Neural progenitor cell (in vitro differentiated cells): ENCODE measurements around the gene TUNAR. TPM values are rescaled to one million over a fixed set of nuclear protein-coding genes. Genes with fewer than 3 reads are reported as not detected.

ENCODE experiments used
- DNase-seq: peaks from one replicate; pipeline ENCODE4 v3.0.0-alpha.2; 2016; ENCODE audit warnings: low spot score
- H2AFZ ChIP-seq: fragments of 200-600 bp; sonication (generic); replicated peaks from 2 replicates; pipeline ENCODE4 v1.6.1; 2016; ENCODE audit warnings: antibody characterized with exemption
- H3F3A ChIP-seq: fragments of 200-600 bp; sonication (generic); 2 replicates; pipeline ENCODE4 v1.6.1; 2016; ENCODE audit warnings: antibody characterized with exemption, low read depth
- H3K27ac ChIP-seq: fragments of 200-600 bp; sonication (generic); 2 replicates; pipeline ENCODE4 v1.5.1; 2016; ENCODE audit warnings: mild to moderate bottlenecking
- H3K27me3 ChIP-seq: fragments of 200-600 bp; sonication (generic); 2 replicates; pipeline ENCODE4 v1.6.1; 2016; ENCODE audit warnings: mild to moderate bottlenecking, moderate library complexity
- H3K36me3 ChIP-seq: fragments of 200-600 bp; sonication (generic); 2 replicates; pipeline ENCODE4 v1.5.1; 2016
- H3K4me1 ChIP-seq: fragments of 200-600 bp; sonication (generic); 2 replicates; pipeline ENCODE4 v1.6.1; 2016; ENCODE audit warnings: mixed run types
- H3K4me2 ChIP-seq: fragments of 200-600 bp; sonication (generic); 2 replicates; pipeline ENCODE4 v1.6.1; 2016
- H3K4me3 ChIP-seq: fragments of 200-600 bp; sonication (generic); 2 replicates; pipeline ENCODE4 v1.5.1; 2016
- H3K79me2 ChIP-seq: fragments of 200-600 bp; sonication (generic); 2 replicates; pipeline ENCODE4 v1.6.1; 2016; ENCODE audit warnings: low read depth
- H3K9ac ChIP-seq: fragments of 200-600 bp; sonication (generic); 2 replicates; pipeline ENCODE4 v1.6.1; 2016
- H3K9me3 ChIP-seq: fragments of 200-600 bp; sonication (generic); 2 replicates; pipeline ENCODE4 v1.5.1; 2016; ENCODE audit warnings: low read depth
- H4K20me1 ChIP-seq: fragments of 200-600 bp; sonication (generic); 2 replicates; pipeline ENCODE4 v1.6.1; 2016; ENCODE audit warnings: low read depth
- H3K27ac Mint-ChIP-seq: 3 replicates; pipeline ENCODE4 v1.8.0; 2021; ENCODE audit warnings: mixed read lengths
- H3K27me3 Mint-ChIP-seq: 2 replicates; pipeline ENCODE4 v1.8.0; 2022; ENCODE audit warnings: low read depth, mild to moderate bottlenecking, inconsistent platforms, moderate library complexity, mixed read lengths; ENCODE audit not compliant: insufficient read depth
- H3K36me3 Mint-ChIP-seq: 3 replicates; pipeline ENCODE4 v1.8.0; 2021; ENCODE audit warnings: mixed read lengths
- H3K4me1 Mint-ChIP-seq: 3 replicates; pipeline ENCODE4 v1.8.0; 2021; ENCODE audit warnings: mixed read lengths
- H3K4me3 Mint-ChIP-seq: 3 replicates; pipeline ENCODE4 v1.8.0; 2021; ENCODE audit warnings: mild to moderate bottlenecking, moderate library complexity, mixed read lengths
- H3K9me3 Mint-ChIP-seq: 3 replicates; pipeline ENCODE4 v1.8.0; 2020; ENCODE audit warnings: mixed read lengths
- CTCF ChIP-seq: fragments of 200-600 bp; sonication (generic); IDR thresholded peaks from 2 replicates; pipeline ENCODE4 v1.5.1; 2017; ENCODE audit warnings: antibody characterized with exemption, mild to moderate bottlenecking
- EZH2 ChIP-seq: fragments of 200-600 bp; sonication (generic); IDR thresholded peaks from 2 replicates; pipeline ENCODE4 v1.6.1; 2017; ENCODE audit warnings: antibody characterized with exemption, mild to moderate bottlenecking, moderate library complexity
- EZH2phosphoT487 ChIP-seq: fragments of 200-600 bp; sonication (generic); IDR thresholded peaks from 2 replicates; pipeline ENCODE4 v1.6.1; 2017; ENCODE audit warnings: antibody characterized with exemption
- total RNA-seq: library from RNA; depleted of rRNA; stranded (reverse); fragments of >200 nt; gene quantifications from 2 replicates; pipeline ENCODE4 v1.2.3, GENCODE V29; 2015; ENCODE audit warnings: low replicate concordance

The TUNAR gene
- total RNA-seq, 1 donor from 2014 or later = 14.1 TPM

- H3K4me2 ChIP-seq = no peak overlapping the region
- H4K20me1 ChIP-seq = no peaks in the 10 kb centered on the region
- Mint-ChIP-seq H3K9me3 (peaks cover 4% of the 10 kb centered on the region), H3K4me3 (no peak overlapping the region), H3K27ac (no peak overlapping the region), H3K27me3 (peaks cover 2% of the 10 kb centered on the region), H3K4me1 (peaks cover 7% of the 10 kb centered on the region), H3K36me3 (no peaks in the 10 kb centered on the region)
- H3K4me1 ChIP-seq = peaks cover 3% of the 10 kb centered on the region
- no peaks in the 10 kb centered on the region for H3K36me3 ChIP-seq
- H3K27ac ChIP-seq = no peak overlapping the region
- H3K4me3 ChIP-seq = no peak overlapping the region
- H3K9ac ChIP-seq = no peak overlapping the region
- no peak for DNase-seq
- no peaks in the 10 kb centered on the region for H3K79me2 ChIP-seq
- H3F3A ChIP-seq = no peaks in the 10 kb centered on the region
- no peak overlapping the region for H2AFZ ChIP-seq
- no peaks in the 10 kb centered on the region for H3K27me3 ChIP-seq
- TF ChIP-seq CTCF (no peak), EZH2phosphoT487 (no peak), EZH2 (no peak)
- no peaks in the 10 kb centered on the region for H3K9me3 ChIP-seq
These were observed 9.9 kb downstream of the TUNAR start for GRCh38 chr14:95886366-95887056.

- no peaks in the 10 kb centered on the region for H3K36me3 Mint-ChIP-seq
These were observed 10.7 kb downstream of the TUNAR start for GRCh38 chr14:95887351-95887750.

GRCh38 chr14:95889236-95889979 is 12.8 kb downstream of the TUNAR start:
- peaks cover 2% of the 10 kb centered on the region for H3K27me3 Mint-ChIP-seq
- H3K27ac Mint-ChIP-seq = no peak overlapping the region
- Histone ChIP-seq H4K20me1 (no peaks in the 10 kb centered on the region), H3K27ac (no peak overlapping the region), H3K9ac (no peak overlapping the region), H3K4me3 (no peak overlapping the region), H3K36me3 (no peaks in the 10 kb centered on the region), H3K4me1 (no peaks in the 10 kb centered on the region), H3K79me2 (no peaks in the 10 kb centered on the region), H3K4me2 (no peak overlapping the region), H3F3A (no peaks in the 10 kb centered on the region), H3K27me3 (no peaks in the 10 kb centered on the region), H2AFZ (no peak overlapping the region), H3K9me3 (no peaks in the 10 kb centered on the region)
- TF ChIP-seq CTCF (no peak), EZH2 (no peak), EZH2phosphoT487 (no peak)
- no peak overlapping the region for H3K4me3 Mint-ChIP-seq
- no peaks in the 10 kb centered on the region for H3K36me3 Mint-ChIP-seq
- peaks cover 4% of the 10 kb centered on the region for H3K9me3 Mint-ChIP-seq
- H3K4me1 Mint-ChIP-seq = no peaks in the 10 kb centered on the region
- no peak for DNase-seq

More at GRCh38 chr14:95887351-95887750, 10.7 kb downstream of the TUNAR start:
- TF ChIP-seq CTCF = no peak
- TF ChIP-seq EZH2phosphoT487 = no peak
- Mint-ChIP-seq H3K27me3 (peaks cover 2% of the 10 kb centered on the region), H3K4me1 (no peaks in the 10 kb centered on the region), H3K27ac (no peak overlapping the region), H3K9me3 (peaks cover 4% of the 10 kb centered on the region), H3K4me3 (no peak overlapping the region)
- no peaks in the 10 kb centered on the region for H3K4me1 ChIP-seq
- H3K27ac ChIP-seq = no peak overlapping the region
- H3K9ac ChIP-seq = no peak overlapping the region
- H3K79me2 ChIP-seq = no peaks in the 10 kb centered on the region
- no peak overlapping the region for H3K4me2 ChIP-seq
- no peak for DNase-seq
- H3K36me3 ChIP-seq = no peaks in the 10 kb centered on the region
- no peaks in the 10 kb centered on the region for H3K9me3 ChIP-seq
- H3F3A ChIP-seq = no peaks in the 10 kb centered on the region
- H2AFZ ChIP-seq = no peak overlapping the region
- H3K4me3 ChIP-seq = no peak overlapping the region
- H3K27me3 ChIP-seq = no peaks in the 10 kb centered on the region
- no peaks in the 10 kb centered on the region for H4K20me1 ChIP-seq
